Measurements from ENCODE around the gene CEBPE.

CEBPE gene

DNA sequence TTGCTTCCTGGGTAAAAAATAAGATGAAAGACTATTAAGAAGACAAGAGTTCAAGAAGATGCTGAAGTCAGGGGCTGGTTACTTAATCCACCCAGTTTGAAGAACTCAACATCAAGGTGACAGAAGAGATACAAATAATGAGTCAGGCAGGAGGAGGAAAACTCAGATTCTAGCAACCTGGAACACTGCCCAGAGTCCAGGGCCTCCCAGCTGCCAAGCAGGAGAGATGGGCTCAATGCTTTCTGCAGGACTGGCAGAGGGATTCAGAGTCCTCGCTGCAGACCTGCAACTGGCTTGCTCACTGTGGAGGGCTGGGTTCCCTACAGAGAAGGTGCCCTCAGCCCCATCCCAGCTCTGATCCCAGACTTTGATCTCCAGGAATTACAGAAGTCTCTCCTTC is 28.6 kb upstream of the CEBPE start:
- DNase-seq = no peak
- H3K27me3 ChIP-seq (replicated peaks) = peaks cover 6% of the 10 kb centered on the region
- H3K27ac ChIP-seq = no peak overlapping the region
- in situ Hi-C loops (cut with HindIII; ENCODE audit: low pct_ligation_motif_present, low sequenced_read_pairs) = no loop called here
- TF ChIP-seq, protein P1, sequence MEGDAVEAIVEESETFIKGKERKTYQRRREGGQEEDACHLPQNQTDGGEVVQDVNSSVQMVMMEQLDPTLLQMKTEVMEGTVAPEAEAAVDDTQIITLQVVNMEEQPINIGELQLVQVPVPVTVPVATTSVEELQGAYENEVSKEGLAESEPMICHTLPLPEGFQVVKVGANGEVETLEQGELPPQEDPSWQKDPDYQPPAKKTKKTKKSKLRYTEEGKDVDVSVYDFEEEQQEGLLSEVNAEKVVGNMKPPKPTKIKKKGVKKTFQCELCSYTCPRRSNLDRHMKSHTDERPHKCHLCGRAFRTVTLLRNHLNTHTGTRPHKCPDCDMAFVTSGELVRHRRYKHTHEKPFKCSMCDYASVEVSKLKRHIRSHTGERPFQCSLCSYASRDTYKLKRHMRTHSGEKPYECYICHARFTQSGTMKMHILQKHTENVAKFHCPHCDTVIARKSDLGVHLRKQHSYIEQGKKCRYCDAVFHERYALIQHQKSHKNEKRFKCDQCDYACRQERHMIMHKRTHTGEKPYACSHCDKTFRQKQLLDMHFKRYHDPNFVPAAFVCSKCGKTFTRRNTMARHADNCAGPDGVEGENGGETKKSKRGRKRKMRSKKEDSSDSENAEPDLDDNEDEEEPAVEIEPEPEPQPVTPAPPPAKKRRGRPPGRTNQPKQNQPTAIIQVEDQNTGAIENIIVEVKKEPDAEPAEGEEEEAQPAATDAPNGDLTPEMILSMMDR (IDR thresholded peaks at IDR 0.05; ENCODE audit: low read depth, low read length, missing control alignments) = no peak
- H3K36me3 ChIP-seq (replicated peaks) = no peaks in the 10 kb centered on the region
- H3K4me3 ChIP-seq (ENCODE audit: low read depth, low read length) = no peak overlapping the region

DNA sequence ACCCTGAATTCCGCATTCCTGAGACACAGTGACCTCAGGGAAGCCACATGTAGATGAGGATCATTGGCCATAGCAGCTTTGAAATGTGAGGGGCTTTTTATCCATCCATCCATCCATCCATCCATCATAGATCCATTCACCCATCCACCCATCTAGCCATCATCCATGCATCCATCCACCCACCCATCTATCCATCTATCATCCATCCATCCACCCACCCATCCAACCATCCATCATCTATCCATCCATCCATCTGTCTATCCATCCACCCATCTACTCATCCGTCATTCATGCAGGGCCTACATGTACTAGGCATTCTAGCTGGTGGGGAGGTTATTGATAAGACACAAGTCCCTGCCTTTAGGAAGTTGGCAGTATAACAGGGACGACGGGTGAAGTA is 27.9 kb upstream of the CEBPE start:
- no peak overlapping the region for H3K27ac ChIP-seq
- DNase-seq = no peak
- H3K36me3 ChIP-seq (replicated peaks) = no peaks in the 10 kb centered on the region
- H3K4me3 ChIP-seq (ENCODE audit: low read depth, low read length) = no peak overlapping the region
- peaks cover 8% of the 10 kb centered on the region for H3K27me3 ChIP-seq (replicated peaks)
- in situ Hi-C loops (cut with HindIII; ENCODE audit: low pct_ligation_motif_present, low sequenced_read_pairs) = no loop called here
- TF ChIP-seq, protein P1 (IDR thresholded peaks at IDR 0.05; ENCODE audit: low read depth, low read length, missing control alignments) = no peak

DNA sequence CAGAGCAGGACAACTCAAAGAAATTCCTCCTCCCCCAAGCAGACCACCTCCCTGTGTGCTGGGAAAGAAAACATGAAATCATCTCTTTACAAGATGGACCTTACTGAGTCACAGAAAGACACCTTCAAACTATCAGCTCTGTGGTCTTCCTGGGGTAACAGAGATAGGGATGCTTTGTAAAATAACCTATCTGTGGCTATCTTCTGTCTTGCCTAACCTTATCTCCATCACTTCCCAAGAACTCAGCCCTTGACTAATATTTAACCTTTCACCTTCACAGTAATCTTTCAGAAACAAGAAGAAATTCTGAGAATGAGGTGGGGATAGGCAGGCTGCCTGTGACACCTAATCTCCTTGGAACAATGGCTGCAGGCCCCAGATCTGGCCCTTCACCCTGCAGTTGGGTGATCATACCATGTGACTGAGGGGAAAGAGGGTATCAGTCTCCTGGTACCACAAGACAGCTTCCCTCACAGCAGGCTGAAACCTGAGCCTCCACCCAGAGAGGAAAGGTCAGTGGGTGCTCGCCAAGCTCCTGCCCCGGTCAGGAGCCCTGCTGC is 27.4 kb upstream of the CEBPE start:
- TF ChIP-seq, protein P1 (IDR thresholded peaks at IDR 0.05; ENCODE audit: low read depth, low read length, missing control alignments) = no peak
- Histone ChIP-seq H3K27ac (no peak overlapping the region), H3K36me3 (replicated peaks) (no peaks in the 10 kb centered on the region), H3K27me3 (replicated peaks) (peaks cover 8% of the 10 kb centered on the region), H3K4me3 (ENCODE audit: low read depth, low read length) (no peak overlapping the region)
- DNase-seq = no peak
- in situ Hi-C loops (cut with HindIII; ENCODE audit: low pct_ligation_motif_present, low sequenced_read_pairs) = no loop called here

DNA sequence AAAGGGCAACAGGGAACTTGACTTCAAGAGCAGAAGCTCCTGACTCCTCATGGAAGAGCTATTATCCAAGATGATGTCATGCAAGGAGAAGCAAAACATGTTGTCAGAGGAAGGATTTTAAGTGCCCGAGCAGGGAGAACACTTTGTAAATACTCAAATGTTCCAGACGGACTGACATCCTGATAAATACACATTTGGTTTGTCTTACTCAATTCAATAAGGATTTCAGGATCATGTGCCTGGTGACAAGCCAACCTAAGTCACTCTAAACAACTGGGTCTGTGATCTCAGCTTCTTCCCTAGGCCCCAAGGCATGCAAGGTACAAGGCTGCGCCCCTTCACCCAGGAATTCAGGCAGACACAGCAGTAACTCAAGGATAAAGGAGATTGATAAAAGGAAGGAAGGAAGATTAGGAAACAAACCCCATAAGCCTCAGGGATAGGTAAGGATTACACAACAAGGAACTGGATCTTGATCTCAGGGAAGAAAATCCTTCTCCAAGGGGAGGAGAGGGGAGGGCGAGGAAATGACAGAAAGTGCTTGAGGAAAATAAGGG is 26.8 kb upstream of the CEBPE start:
- Histone ChIP-seq H3K27ac (no peak overlapping the region), H3K27me3 (replicated peaks) (peaks cover 6% of the 10 kb centered on the region), H3K4me3 (ENCODE audit: low read depth, low read length) (no peak overlapping the region), H3K36me3 (replicated peaks) (no peaks in the 10 kb centered on the region)
- in situ Hi-C loops (cut with HindIII; ENCODE audit: low pct_ligation_motif_present, low sequenced_read_pairs) = no loop called here
- TF ChIP-seq, protein P1 (IDR thresholded peaks at IDR 0.05; ENCODE audit: low read depth, low read length, missing control alignments) = no peak
- no peak for DNase-seq

DNA sequence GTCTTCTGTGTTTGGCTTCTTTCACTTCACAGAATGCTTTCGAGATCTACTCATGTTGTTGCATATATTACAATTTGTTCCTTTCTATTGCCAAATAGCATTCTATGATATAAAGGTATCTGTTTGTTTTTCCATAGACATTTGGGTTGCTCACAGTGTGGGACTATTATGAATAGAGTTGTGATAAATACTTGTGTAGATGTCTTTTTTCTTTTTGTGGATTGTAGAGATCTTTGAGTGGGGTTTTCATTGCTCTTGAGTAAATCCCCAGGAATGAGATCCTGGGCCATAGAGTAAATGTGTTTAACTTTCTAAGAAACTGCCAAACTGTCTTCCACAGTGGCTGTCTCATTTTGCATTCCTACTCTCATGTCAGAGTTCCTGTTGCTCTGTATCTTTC is 24.9 kb upstream of the CEBPE start:
- TF ChIP-seq, protein P1 (IDR thresholded peaks at IDR 0.05; ENCODE audit: low read depth, low read length, missing control alignments) = no peak
- no peak overlapping the region for H3K4me3 ChIP-seq (ENCODE audit: low read depth, low read length)
- in situ Hi-C loops (cut with HindIII; ENCODE audit: low pct_ligation_motif_present, low sequenced_read_pairs) = no loop called here
- peaks cover 5% of the 10 kb centered on the region for H3K27me3 ChIP-seq (replicated peaks)
- DNase-seq = no peak
- no peaks in the 10 kb centered on the region for H3K36me3 ChIP-seq (replicated peaks)
- no peak overlapping the region for H3K27ac ChIP-seq

DNA sequence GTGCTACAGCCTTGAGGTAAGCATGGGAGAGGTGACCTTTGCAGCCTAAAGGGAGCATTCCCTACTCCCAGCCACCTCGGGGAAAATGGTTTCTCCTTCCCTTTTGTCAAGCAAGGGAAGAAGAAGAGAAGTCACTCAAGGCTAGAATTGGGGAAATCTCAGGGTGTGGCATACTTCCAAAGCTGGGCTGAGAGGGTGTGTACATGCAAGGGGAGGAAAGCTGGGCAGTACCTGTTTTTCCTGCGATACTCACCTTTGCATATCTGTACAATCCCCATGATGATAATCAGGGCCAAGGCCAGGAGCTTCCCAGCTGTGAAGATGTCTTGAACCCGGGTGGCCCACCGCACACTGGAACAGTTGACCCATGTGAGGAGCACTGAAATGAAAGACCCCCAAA is 23.8 kb upstream of the CEBPE start:
- Histone ChIP-seq H3K27ac (no peak overlapping the region), H3K36me3 (replicated peaks) (no peaks in the 10 kb centered on the region), H3K27me3 (replicated peaks) (peaks cover 5% of the 10 kb centered on the region), H3K4me3 (ENCODE audit: low read depth, low read length) (no peak overlapping the region)
- in situ Hi-C loops (cut with HindIII; ENCODE audit: low pct_ligation_motif_present, low sequenced_read_pairs) = no loop called here
- no peak for DNase-seq
- TF ChIP-seq, protein P1 (IDR thresholded peaks at IDR 0.05; ENCODE audit: low read depth, low read length, missing control alignments) = no peak

All from brain microvascular endothelial cell (primary cell).